ENCODE measurements around the gene RAP1GAP2.
"Not testable (repeated sequence)": the region's sequence is repeated elsewhere in the genome, so short reads cannot be mapped to it uniquely, and the experiment has no call there.

RAP1GAP2 gene

GRCh38 chr17:3048727-3049471 lies 252.7 kb downstream of the RAP1GAP2 start:
- ATAC-seq (ENCODE audit: insufficient read depth, low read depth) (peak; percentile 92), DNase-seq (peak; percentile 72)
- Histone ChIP-seq H3K36me3 (ENCODE audit: insufficient read depth, low read length) (no peaks in the 10 kb centered on the region), H3K27ac (ENCODE audit: low read length) (no peak overlapping the region), H2AFZ (ENCODE audit: low read depth, low read length) (peak overlapping the region; percentile 49; the same call in 1 of the 2 replicates), H3K4me2 (ENCODE audit: insufficient read depth, low read length) (peak overlapping the region; percentile 48; the same call in 1 of the 2 replicates), H3K9me3 (ENCODE audit: insufficient read depth, low read length, severe bottlenecking) (no peaks in the 10 kb centered on the region), H3K4me3 (ENCODE audit: low read depth in 1 of 2, low read length in 2 of 2) (no peak overlapping the region), H3K27me3 (ENCODE audit: insufficient read depth, low read length, poor library complexity) (peaks cover 16% of the 10 kb centered on the region), H3K4me1 (ENCODE audit: insufficient read depth, low read length) (peaks cover 8% of the 10 kb centered on the region), H3K79me2 (ENCODE audit: insufficient read depth, low read length) (no peaks in the 10 kb centered on the region), H4K20me1 (ENCODE audit: insufficient read depth, low read length) (no peaks in the 10 kb centered on the region), H3K9ac (ENCODE audit: low read depth, low read length) (no peak overlapping the region)
- peak; percentile 81 for TF ChIP-seq EZH2 (IDR thresholded peaks at IDR 0.05; ENCODE audit: borderline replicate concordance, low read depth, low read length, severe bottlenecking)
- TF ChIP-seq, protein P1, sequence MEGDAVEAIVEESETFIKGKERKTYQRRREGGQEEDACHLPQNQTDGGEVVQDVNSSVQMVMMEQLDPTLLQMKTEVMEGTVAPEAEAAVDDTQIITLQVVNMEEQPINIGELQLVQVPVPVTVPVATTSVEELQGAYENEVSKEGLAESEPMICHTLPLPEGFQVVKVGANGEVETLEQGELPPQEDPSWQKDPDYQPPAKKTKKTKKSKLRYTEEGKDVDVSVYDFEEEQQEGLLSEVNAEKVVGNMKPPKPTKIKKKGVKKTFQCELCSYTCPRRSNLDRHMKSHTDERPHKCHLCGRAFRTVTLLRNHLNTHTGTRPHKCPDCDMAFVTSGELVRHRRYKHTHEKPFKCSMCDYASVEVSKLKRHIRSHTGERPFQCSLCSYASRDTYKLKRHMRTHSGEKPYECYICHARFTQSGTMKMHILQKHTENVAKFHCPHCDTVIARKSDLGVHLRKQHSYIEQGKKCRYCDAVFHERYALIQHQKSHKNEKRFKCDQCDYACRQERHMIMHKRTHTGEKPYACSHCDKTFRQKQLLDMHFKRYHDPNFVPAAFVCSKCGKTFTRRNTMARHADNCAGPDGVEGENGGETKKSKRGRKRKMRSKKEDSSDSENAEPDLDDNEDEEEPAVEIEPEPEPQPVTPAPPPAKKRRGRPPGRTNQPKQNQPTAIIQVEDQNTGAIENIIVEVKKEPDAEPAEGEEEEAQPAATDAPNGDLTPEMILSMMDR (IDR thresholded peaks at IDR 0.05; ENCODE audit: borderline replicate concordance, extremely low read depth, low read length, poor library complexity, severe bottlenecking): peak; percentile 63

GRCh38 chr17:3049705-3050295 lies 253.6 kb downstream of the RAP1GAP2 start:
- H4K20me1 ChIP-seq (ENCODE audit: insufficient read depth, low read length): no peaks in the 10 kb centered on the region
- H3K4me3 ChIP-seq (ENCODE audit: low read depth in 1 of 2, low read length in 2 of 2): no peak overlapping the region
- H3K27ac ChIP-seq (ENCODE audit: low read length): no peak overlapping the region
- H3K79me2 ChIP-seq (ENCODE audit: insufficient read depth, low read length): no peaks in the 10 kb centered on the region
- no peaks in the 10 kb centered on the region for H3K36me3 ChIP-seq (ENCODE audit: insufficient read depth, low read length)
- no peaks in the 10 kb centered on the region for H3K9me3 ChIP-seq (ENCODE audit: insufficient read depth, low read length, severe bottlenecking)
- ATAC-seq (ENCODE audit: insufficient read depth, low read depth) (no peak), DNase-seq (no peak)
- H3K4me1 ChIP-seq (ENCODE audit: insufficient read depth, low read length): peaks cover 8% of the 10 kb centered on the region
- H2AFZ ChIP-seq (ENCODE audit: low read depth, low read length): no peak overlapping the region
- no peak overlapping the region for H3K4me2 ChIP-seq (ENCODE audit: insufficient read depth, low read length)
- TF ChIP-seq, protein P1 (IDR thresholded peaks at IDR 0.05; ENCODE audit: borderline replicate concordance, extremely low read depth, low read length, poor library complexity, severe bottlenecking): no peak
- no peak for TF ChIP-seq EZH2 (IDR thresholded peaks at IDR 0.05; ENCODE audit: borderline replicate concordance, low read depth, low read length, severe bottlenecking)
- no peak overlapping the region for H3K9ac ChIP-seq (ENCODE audit: low read depth, low read length)
- peaks cover 16% of the 10 kb centered on the region for H3K27me3 ChIP-seq (ENCODE audit: insufficient read depth, low read length, poor library complexity)

GRCh38 chr17:3054868-3055267 lies 258.6 kb downstream of the RAP1GAP2 start:
- H3K79me2 ChIP-seq (ENCODE audit: insufficient read depth, low read length); H3K9me3 ChIP-seq (ENCODE audit: insufficient read depth, low read length, severe bottlenecking); H3K27me3 ChIP-seq (ENCODE audit: insufficient read depth, low read length, poor library complexity); H4K20me1 ChIP-seq (ENCODE audit: insufficient read depth, low read length); H3K36me3 ChIP-seq (ENCODE audit: insufficient read depth, low read length); ATAC-seq (ENCODE audit: insufficient read depth, low read depth); H3K4me2 ChIP-seq (ENCODE audit: insufficient read depth, low read length); DNase-seq; H3K9ac ChIP-seq (ENCODE audit: low read depth, low read length); H3K27ac ChIP-seq (ENCODE audit: low read length); H3K4me3 ChIP-seq (ENCODE audit: low read depth in 1 of 2, low read length in 2 of 2); H3K4me1 ChIP-seq (ENCODE audit: insufficient read depth, low read length); H2AFZ ChIP-seq (ENCODE audit: low read depth, low read length): not testable (repeated sequence)

- not testable (repeated sequence) for H3K4me3 ChIP-seq (ENCODE audit: low read depth in 1 of 2, low read length in 2 of 2); H2AFZ ChIP-seq (ENCODE audit: low read depth, low read length); ATAC-seq (ENCODE audit: insufficient read depth, low read depth); H3K4me1 ChIP-seq (ENCODE audit: insufficient read depth, low read length); H3K27me3 ChIP-seq (ENCODE audit: insufficient read depth, low read length, poor library complexity); H3K4me2 ChIP-seq (ENCODE audit: insufficient read depth, low read length); H3K27ac ChIP-seq (ENCODE audit: low read length); H3K36me3 ChIP-seq (ENCODE audit: insufficient read depth, low read length); H4K20me1 ChIP-seq (ENCODE audit: insufficient read depth, low read length); DNase-seq; H3K9me3 ChIP-seq (ENCODE audit: insufficient read depth, low read length, severe bottlenecking); H3K9ac ChIP-seq (ENCODE audit: low read depth, low read length); H3K79me2 ChIP-seq (ENCODE audit: insufficient read depth, low read length)
Measured at GRCh38 chr17:3062824-3063377, 266.7 kb downstream of the RAP1GAP2 start.

DNA sequence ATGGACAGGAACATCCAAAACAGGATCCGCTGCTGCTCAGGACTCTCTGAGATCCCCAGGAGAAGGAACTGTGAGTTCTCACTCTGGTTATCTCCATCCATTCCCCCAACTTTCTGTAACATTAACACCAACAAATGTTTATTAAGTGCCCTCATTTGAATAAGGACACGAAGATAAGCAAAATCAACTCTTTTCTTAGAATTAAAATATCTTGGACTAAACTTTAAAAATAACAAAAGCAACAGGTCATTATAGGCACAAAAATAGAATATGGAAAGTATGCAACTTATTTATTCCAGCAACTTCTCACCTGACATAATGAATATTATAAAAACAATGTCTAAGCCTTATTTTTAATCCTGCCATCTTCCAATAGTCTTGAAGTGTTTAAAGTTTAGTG lies 267.3 kb downstream of the RAP1GAP2 start, which contains the start of gene OR1D5:
OR1D5 (minus strand) TSS at position 101 of the 400 bp plus-strand sequence; CDS start at position 101, 0 bp downstream.
- DNase-seq; H3K4me2 ChIP-seq (ENCODE audit: insufficient read depth, low read length); ATAC-seq (ENCODE audit: insufficient read depth, low read depth); H3K4me3 ChIP-seq (ENCODE audit: low read depth in 1 of 2, low read length in 2 of 2); H3K79me2 ChIP-seq (ENCODE audit: insufficient read depth, low read length); H3K27me3 ChIP-seq (ENCODE audit: insufficient read depth, low read length, poor library complexity); H2AFZ ChIP-seq (ENCODE audit: low read depth, low read length); H4K20me1 ChIP-seq (ENCODE audit: insufficient read depth, low read length); H3K36me3 ChIP-seq (ENCODE audit: insufficient read depth, low read length); H3K9me3 ChIP-seq (ENCODE audit: insufficient read depth, low read length, severe bottlenecking); H3K4me1 ChIP-seq (ENCODE audit: insufficient read depth, low read length); H3K9ac ChIP-seq (ENCODE audit: low read depth, low read length); H3K27ac ChIP-seq (ENCODE audit: low read length): not testable (repeated sequence)

DNA sequence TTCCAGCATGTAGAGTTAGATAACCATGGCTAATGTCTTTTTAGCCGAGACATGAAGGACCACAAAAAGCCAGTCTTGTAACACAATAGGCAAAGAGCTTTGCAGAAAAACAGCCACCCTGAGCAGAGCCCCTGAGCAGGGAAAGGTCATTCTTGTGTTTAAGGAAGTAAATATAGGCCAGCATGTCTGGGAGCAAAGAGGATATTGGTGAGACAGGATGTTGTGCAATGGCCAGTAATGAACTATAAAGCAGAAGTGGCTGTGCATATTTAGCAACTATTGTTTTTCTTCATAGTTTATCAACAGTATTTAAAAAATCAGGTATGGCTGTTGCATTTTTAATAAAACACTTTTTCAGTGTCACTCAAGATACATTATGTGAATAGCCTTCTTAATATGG lies 269.0 kb downstream of the RAP1GAP2 start:
- not testable (repeated sequence) for H3K9me3 ChIP-seq (ENCODE audit: insufficient read depth, low read length, severe bottlenecking); H3K27me3 ChIP-seq (ENCODE audit: insufficient read depth, low read length, poor library complexity); H3K4me2 ChIP-seq (ENCODE audit: insufficient read depth, low read length); H3K9ac ChIP-seq (ENCODE audit: low read depth, low read length); DNase-seq; H3K79me2 ChIP-seq (ENCODE audit: insufficient read depth, low read length); H3K27ac ChIP-seq (ENCODE audit: low read length); H3K36me3 ChIP-seq (ENCODE audit: insufficient read depth, low read length); H4K20me1 ChIP-seq (ENCODE audit: insufficient read depth, low read length); H3K4me3 ChIP-seq (ENCODE audit: low read depth in 1 of 2, low read length in 2 of 2); H3K4me1 ChIP-seq (ENCODE audit: insufficient read depth, low read length); H2AFZ ChIP-seq (ENCODE audit: low read depth, low read length); ATAC-seq (ENCODE audit: insufficient read depth, low read depth)

Data from DND-41 (cell line).